Esophagus (tissue), 2 donors: ENCODE data around the gene PDE12. TPM values are rescaled to one million over a fixed set of nuclear protein-coding genes. Genes with fewer than 3 reads are reported as not detected.

Experiments
- H3K27ac ChIP-seq, 2 donors: one replicate each; pipeline ENCODE4 v1.5.1; 2013; ENCODE audit warnings: low read depth in 2 of 2, mild to moderate bottlenecking in 2 of 2, inconsistent platforms in 1 of 2, low read length in 1 of 2, moderate library complexity in 1 of 2
- H3K27me3 ChIP-seq, 2 donors: one replicate each; pipeline ENCODE4 v1.6.1; 2013; ENCODE audit warnings: low read length in 2 of 2, control low read depth in 1 of 2, mild to moderate bottlenecking in 1 of 2; ENCODE audit not compliant: insufficient read depth in 2 of 2, control insufficient read depth in 1 of 2
- H3K36me3 ChIP-seq, 2 donors: one replicate each; pipeline ENCODE4 v1.6.1; 2013; ENCODE audit warnings: low read length in 1 of 2; ENCODE audit not compliant: control insufficient read depth in 2 of 2, insufficient read depth in 2 of 2
- H3K4me1 ChIP-seq, 2 donors: one replicate each; pipeline ENCODE4 v1.6.1; 2013; ENCODE audit warnings: low read length in 1 of 2; ENCODE audit not compliant: control insufficient read depth in 2 of 2, insufficient read depth in 2 of 2
- H3K4me3 ChIP-seq, 2 donors: one replicate each; pipeline ENCODE4 v1.5.1; 2013; ENCODE audit warnings: low read length in 2 of 2, mild to moderate bottlenecking in 2 of 2, low read depth in 1 of 2, moderate library complexity in 1 of 2
- H3K9me3 ChIP-seq, 2 donors: one replicate each; pipeline ENCODE4 v1.6.1; 2013; ENCODE audit warnings: mild to moderate bottlenecking in 2 of 2, low read depth in 1 of 2, low read length in 1 of 2, moderate library complexity in 1 of 2; ENCODE audit not compliant: control insufficient read depth in 2 of 2, insufficient read depth in 1 of 2
- WGBS, 2 donors: extraction: QIAGEN DNeasy Blood & Tissue Kit; methylation state at CpG; one replicate each; pipeline ENCODE4 v1.1.7; 2013; 5-methylcytosine and 5-hydroxymethylcytosine counted together
- polyA plus RNA-seq, 2 donors: library from polyadenylated mRNA; stranded (reverse); fragments of 200-250 nt; gene quantifications; one replicate each; pipeline ENCODE4 v1.2.3, GENCODE V29; 2013
- donor health status: healthy with polysubstance abuse.
- donor health status: Bipolar disorder and iron deficiency.

PDE12 gene
- polyA plus RNA-seq, 2 donors = 3.0 to 7.7 TPM

DNA sequence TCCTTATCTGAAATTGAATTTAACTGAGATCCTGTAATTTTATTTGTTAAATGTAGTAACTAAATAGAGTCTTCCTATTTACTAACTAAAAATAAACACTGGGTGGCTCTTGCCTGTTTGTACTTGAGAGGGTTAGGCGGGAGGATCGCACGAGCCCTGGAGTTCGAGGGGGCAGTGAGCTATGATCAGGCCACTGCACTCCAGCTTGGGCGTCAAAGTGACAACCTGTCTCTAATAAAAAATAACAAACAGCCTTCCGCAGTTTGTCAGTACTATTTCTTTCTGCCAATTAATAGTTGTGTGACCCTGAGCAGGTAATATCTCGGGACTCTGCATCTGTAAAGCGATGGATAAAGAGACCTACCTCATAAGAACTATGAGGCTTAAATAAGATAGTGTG is 768 bp upstream of the PDE12 start:
- 26 to 30% methylated on average over 8 of the region's 8 CpGs for WGBS, 2 donors
- H3K36me3 ChIP-seq = peaks cover 3% of the 10 kb centered on the region in 2 donors
- H3K27ac ChIP-seq = peak overlapping the region; percentile 94 to 96
- peaks cover 1 to 3% of the 10 kb centered on the region in 2 donors for H3K4me1 ChIP-seq
- peak overlapping the region; percentile 94 to 97 for H3K4me3 ChIP-seq
- no peaks in the 10 kb centered on the region for H3K9me3 ChIP-seq
- H3K27me3 ChIP-seq = no peaks in the 10 kb centered on the region

DNA sequence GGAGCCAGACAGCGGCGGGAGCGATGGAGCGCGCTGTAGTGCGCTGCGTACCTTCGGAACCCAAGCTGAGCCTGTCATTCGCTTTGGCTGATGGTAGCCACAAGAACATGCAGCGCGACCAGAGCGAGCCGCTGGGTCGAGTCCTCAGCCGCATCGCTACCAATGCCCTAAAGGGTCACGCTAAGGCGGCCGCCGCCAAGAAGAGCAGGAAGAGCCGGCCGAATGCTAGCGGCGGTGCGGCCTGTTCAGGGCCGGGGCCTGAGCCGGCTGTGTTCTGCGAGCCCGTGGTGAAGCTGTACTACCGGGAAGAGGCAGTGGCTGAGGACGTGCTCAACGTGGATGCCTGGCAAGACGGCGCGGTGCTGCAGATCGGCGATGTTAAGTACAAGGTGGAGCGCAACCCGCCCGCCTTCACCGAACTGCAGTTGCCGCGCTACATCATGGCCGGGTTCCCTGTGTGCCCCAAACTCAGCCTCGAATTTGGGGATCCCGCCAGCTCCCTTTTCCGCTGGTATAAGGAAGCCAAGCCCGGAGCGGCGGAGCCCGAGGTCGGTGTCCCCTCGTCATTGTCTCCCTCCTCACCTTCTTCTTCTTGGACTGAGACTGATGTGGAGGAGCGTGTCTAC is 498 bp downstream of the PDE12 start:
- Histone ChIP-seq H3K9me3 (no peaks in the 10 kb centered on the region), H3K4me3 (peak overlapping the region; percentile 94 to 97), H3K36me3 (peaks cover 3% of the 10 kb centered on the region in 2 donors), H3K27me3 (no peaks in the 10 kb centered on the region), H3K4me1 (peaks cover 1 to 3% of the 10 kb centered on the region in 2 donors), H3K27ac (peak overlapping the region; percentile 94 to 96)
- WGBS, 2 donors = 0% methylated on average over 52 to 54 of the region's 54 CpGs

- WGBS, 2 donors = 1 to 2% methylated on average over 29 of the region's 29 CpGs
- H3K36me3 ChIP-seq = peaks cover 3% of the 10 kb centered on the region in 2 donors
- peak overlapping the region; percentile 94 to 96 for H3K27ac ChIP-seq
These were observed 1.0 kb downstream of the PDE12 start for GRCh38 chr3:57557085-57557537.

GRCh38 chr3:57559526-57559925 is 3.5 kb downstream of the PDE12 start:
- H3K4me3 ChIP-seq = no peak overlapping the region
- H3K27me3 ChIP-seq = no peaks in the 10 kb centered on the region
- no peak overlapping the region for H3K27ac ChIP-seq

More at GRCh38 chr3:57557085-57557537, 1.0 kb downstream of the PDE12 start:
- Histone ChIP-seq H3K4me1 (peaks cover 1 to 3% of the 10 kb centered on the region in 2 donors), H3K4me3 (peak overlapping the region; percentile 94 to 97), H3K27me3 (no peaks in the 10 kb centered on the region), H3K9me3 (no peaks in the 10 kb centered on the region)

GRCh38 chr3:57569859-57570450 is 13.9 kb downstream of the PDE12 start:
- 88 to 94% methylated on average over 5 of the region's 6 CpGs for WGBS, 2 donors

More at GRCh38 chr3:57559526-57559925, 3.5 kb downstream of the PDE12 start:
- Histone ChIP-seq H3K36me3 (peaks cover 3% of the 10 kb centered on the region in 2 donors), H3K4me1 (peaks cover 1 to 3% of the 10 kb centered on the region in 2 donors), H3K9me3 (no peaks in the 10 kb centered on the region)
- 94 to 100% methylated on average over 1 of the region's 1 CpG for WGBS, 2 donors

GRCh38 chr3:57570878-57571277 is 14.8 kb downstream of the PDE12 start:
- Histone ChIP-seq H3K27ac (no peak overlapping the region), H3K36me3 (peaks cover 0 to 3% of the 10 kb centered on the region in 2 donors)

More at GRCh38 chr3:57569859-57570450, 13.9 kb downstream of the PDE12 start:
- H3K4me1 ChIP-seq = no peaks in the 10 kb centered on the region
- no peaks in the 10 kb centered on the region for H3K9me3 ChIP-seq
- H3K4me3 ChIP-seq = no peak overlapping the region
- H3K36me3 ChIP-seq = peaks cover 0 to 3% of the 10 kb centered on the region in 2 donors
- no peaks in the 10 kb centered on the region for H3K27me3 ChIP-seq
- H3K27ac ChIP-seq = no peak overlapping the region

DNA sequence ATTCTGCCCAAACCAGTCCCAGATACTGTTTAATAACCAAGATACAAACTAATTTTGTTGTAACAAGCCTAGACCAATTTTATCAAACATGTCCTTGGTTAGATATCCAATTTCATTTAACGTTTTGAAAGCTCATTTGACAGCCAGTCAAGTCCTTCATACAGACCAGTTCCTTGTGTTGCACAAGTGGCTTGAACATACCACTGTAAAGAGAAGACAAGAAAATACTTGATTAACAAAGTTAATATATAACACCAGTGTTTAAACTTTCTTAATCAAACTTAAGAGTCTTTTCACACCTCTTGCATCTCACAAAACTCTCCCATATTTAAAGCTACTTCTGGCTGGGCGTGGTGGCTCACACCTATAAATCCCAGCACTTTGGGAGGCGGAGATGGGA is 16.0 kb downstream of the PDE12 start:
- Histone ChIP-seq H3K36me3 (peaks cover 0 to 3% of the 10 kb centered on the region in 2 donors), H3K27me3 (no peaks in the 10 kb centered on the region), H3K9me3 (no peaks in the 10 kb centered on the region), H3K27ac (no peak overlapping the region), H3K4me3 (no peak overlapping the region), H3K4me1 (no peaks in the 10 kb centered on the region)
- 71 to 75% methylated on average over 3 of the region's 3 CpGs for WGBS, 2 donors

More at GRCh38 chr3:57570878-57571277, 14.8 kb downstream of the PDE12 start:
- H3K4me1 ChIP-seq = no peaks in the 10 kb centered on the region
- WGBS, 2 donors = 99 to 100% methylated on average over 2 of the region's 2 CpGs
- H3K4me3 ChIP-seq = no peak overlapping the region
- H3K27me3 ChIP-seq = no peaks in the 10 kb centered on the region
- H3K9me3 ChIP-seq = no peaks in the 10 kb centered on the region

GRCh38 chr3:57575966-57576626 is 20.0 kb downstream of the PDE12 start:
- Histone ChIP-seq H3K4me1 (no peaks in the 10 kb centered on the region), H3K36me3 (peaks cover 0 to 12% of the 10 kb centered on the region in 2 donors)
- WGBS, 2 donors = 69 to 80% methylated on average over 3 of the region's 3 CpGs

DNA sequence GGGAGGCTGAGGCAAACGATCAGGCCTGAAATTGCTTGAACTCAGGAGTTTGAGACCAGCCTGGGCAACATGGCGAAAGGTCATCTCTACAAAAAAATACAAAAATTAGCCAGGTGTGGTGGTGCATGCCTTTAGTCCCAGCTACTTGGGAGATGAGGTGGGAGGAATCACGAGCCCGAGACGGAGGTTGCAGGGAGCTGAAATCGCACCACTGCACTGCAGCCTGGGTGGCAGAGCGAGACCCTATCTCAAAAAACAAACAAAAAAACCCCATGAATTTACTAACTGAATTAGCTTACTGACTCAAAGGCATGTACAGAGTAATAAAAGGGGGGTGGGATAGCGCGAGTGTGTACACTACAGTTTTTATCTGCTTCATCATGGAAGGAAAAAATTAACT is 21.7 kb downstream of the PDE12 start:
- Histone ChIP-seq H3K4me1 (no peaks in the 10 kb centered on the region), H3K36me3 (peaks cover 0 to 12% of the 10 kb centered on the region in 2 donors), H3K27ac (no peak overlapping the region), H3K4me3 (no peak overlapping the region), H3K9me3 (no peaks in the 10 kb centered on the region), H3K27me3 (no peaks in the 10 kb centered on the region)
- WGBS, 2 donors = 88 to 95% methylated on average over 9 of the region's 9 CpGs

More at GRCh38 chr3:57575966-57576626, 20.0 kb downstream of the PDE12 start:
- Histone ChIP-seq H3K9me3 (no peaks in the 10 kb centered on the region), H3K27ac (no peak overlapping the region), H3K27me3 (no peaks in the 10 kb centered on the region), H3K4me3 (no peak overlapping the region)
